ENCODE results near the gene ZNF263.
"Not testable (repeated sequence)": the region's sequence is repeated elsewhere in the genome, so short reads cannot be mapped to it uniquely, and the experiment has no call there.

The ZNF263 gene

DNA sequence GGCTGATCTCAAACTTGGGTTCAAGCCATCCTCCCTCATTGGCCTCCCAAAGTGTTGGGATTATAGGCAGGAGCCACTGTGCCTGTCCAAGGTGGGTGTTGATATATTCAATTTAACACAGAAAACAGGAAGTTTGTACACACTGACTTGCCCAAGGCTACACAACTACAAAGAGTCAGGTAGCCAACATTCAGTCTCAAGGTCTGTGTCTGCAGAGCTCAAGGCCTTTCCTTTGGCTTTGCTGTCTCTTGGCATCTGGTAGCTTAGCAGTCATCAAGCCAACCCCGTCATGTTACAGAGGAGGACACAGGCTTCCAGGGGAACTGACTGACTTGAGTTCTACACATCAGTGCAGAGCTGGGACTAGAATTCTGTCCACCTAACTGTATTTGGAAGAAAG, 15.0 kb upstream of the ZNF263 start:
- no peak for DNase-seq

DNA sequence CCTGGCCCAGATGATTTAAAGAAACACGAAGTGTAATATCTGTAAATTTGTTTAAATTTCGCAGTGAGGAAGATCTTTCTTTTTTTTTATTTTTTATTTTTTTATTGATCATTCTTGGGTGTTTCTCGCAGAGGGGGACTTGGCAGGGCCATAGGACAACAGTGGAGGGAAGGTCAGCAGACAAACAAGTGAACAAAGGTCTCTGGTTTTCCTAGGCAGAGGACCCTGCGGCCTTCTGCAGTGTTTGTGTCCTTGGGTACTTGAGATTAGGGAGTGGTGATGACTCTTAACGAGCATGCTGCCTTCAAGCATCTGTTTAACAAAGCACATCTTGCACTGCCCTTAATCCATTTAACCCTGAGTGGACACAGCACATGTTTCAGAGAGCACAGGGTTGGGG, 12.6 kb upstream of the ZNF263 start:
- DNase-seq = not testable (repeated sequence)

GRCh38 chr16:3271281-3271680, 12.0 kb upstream of the ZNF263 start:
- not testable (repeated sequence) for DNase-seq

- DNase-seq = no peak
These were observed 8.8 kb upstream of the ZNF263 start for GRCh38 chr16:3274490-3274889.

DNA sequence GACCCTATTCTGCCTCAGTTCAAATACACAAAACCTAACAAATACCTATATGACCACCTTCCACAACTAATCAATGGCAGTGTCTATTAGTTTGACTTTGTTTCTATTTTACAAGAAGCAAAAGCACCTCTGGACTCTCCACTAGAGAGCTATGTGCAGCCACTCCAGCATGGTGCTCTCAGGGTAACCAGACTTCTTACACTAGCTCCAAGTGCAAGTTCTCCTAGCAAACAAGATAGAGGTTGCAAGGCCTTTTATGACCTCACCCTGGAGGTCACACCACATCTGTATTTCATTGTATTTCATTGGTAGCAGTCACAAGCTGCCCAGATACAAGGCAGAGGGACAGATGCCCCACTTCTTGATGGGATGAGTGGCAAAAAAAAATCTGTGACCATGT, 8.3 kb upstream of the ZNF263 start:
- DNase-seq = no peak

DNA sequence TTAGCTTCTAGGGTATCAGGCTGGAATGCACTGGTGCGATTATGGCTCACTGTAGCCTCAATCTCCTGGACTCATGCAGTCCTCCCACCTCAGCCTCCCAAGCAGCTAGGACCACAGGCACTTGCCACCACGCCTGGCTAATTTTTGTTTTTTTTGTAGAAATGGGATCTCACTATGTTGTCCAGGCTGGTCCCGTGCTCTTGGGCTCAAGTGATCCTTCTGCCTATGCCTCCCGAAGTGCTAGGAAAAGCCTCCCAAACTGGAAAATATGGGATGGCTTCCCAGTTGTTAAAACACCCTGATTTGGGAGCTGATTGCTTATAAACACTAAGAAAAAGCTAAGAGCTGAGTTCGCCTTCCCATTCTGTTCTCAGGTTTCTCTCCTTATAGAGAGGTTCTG, 6.6 kb upstream of the ZNF263 start:
- no peak for DNase-seq

DNA sequence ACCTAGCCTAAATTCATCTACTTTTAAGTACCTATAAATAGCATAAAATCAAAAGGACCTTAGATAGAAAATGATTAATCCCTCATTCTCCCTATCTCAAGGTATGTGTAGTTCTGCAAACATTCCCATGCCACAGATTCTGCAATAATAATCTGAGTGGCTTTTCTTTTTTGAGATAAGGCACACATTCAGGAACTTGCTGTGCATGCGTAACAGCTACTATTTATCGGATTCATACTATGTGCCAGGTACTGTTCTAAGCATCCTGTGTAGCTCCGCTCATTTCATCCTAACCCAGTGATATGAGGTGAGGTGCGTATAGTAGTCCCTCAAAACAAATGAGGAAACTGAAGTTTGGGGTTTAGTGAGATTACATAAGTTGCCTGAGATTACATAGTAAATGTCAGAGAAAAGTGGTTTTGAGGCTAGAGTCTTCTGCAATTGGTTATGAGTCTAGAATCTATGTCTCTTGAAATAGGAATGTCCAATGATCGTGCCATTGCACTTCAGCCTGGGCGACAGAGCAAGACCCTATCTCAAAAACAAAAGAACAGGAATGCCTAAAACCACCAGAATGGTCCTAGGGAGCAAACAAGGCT, 2.0 kb upstream of the ZNF263 start:
- no peak for DNase-seq

DNA sequence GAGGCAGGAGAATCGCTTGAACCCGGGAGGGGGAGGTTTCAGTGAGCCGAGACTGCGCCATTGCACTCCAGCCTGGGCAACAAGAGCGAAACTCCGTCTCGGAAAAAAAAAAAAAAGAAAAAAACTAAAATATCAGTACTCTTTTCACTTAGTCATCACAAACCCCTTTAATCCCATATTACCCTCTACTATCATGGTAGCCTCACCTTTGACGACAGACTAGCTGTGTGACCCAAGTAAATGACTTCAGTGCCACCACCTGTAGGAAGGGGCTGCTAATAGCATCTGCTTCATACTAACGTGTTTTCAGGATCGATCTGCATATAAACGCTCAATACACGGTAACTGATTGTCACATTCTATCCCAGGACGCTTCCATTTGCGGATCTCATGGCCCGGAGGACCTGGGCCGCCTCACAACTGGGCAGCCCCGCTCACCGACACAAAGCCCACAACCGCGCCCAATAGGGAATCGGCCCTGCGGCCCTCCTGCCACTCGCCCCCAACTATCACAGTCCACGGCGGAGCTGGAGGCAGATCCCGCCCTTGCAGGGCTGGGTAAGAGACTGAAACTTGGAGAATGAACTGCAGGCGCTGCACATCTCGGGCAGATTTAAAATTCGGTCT, 1.1 kb upstream of the ZNF263 start:
- no peak for DNase-seq

- peak in 2 of 14 donors; percentile 34 to 35 for DNase-seq
These were observed 504 bp downstream of the ZNF263 start for GRCh38 chr16:3283543-3284447.

GRCh38 chr16:3285131-3285530, 1.8 kb downstream of the ZNF263 start:
- DNase-seq = no peak

GRCh38 chr16:3289998-3290673, 6.8 kb downstream of the ZNF263 start:
- DNase-seq = no peak

DNA sequence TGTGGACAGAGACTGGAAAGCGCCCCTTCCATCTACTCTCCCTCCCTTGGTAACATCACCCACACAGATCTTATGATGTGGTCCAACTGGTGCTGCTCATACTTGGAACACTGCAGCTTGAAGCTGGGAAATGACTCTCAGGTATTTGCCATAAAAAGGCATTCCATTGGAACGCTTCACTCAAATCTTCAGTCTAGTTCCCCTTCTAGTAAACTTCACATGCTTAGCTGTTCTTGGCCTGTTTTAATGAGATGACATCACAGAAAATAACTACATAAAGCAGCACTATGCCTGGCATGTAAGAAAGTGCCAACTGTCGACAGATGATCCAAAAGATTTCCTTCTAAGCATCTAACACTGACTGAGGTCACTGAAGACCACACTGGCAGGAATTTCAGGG, 9.3 kb downstream of the ZNF263 start:
- DNase-seq = no peak

GRCh38 chr16:3295209-3295608, 11.9 kb downstream of the ZNF263 start:
- DNase-seq = no peak

GRCh38 chr16:3295783-3296182, 12.5 kb downstream of the ZNF263 start:
- peak in 2 of 14 donors; percentile 2 to 11 for DNase-seq

- DNase-seq = no peak
These were observed 21.1 kb downstream of the ZNF263 start for GRCh38 chr16:3304370-3304769.

DNA sequence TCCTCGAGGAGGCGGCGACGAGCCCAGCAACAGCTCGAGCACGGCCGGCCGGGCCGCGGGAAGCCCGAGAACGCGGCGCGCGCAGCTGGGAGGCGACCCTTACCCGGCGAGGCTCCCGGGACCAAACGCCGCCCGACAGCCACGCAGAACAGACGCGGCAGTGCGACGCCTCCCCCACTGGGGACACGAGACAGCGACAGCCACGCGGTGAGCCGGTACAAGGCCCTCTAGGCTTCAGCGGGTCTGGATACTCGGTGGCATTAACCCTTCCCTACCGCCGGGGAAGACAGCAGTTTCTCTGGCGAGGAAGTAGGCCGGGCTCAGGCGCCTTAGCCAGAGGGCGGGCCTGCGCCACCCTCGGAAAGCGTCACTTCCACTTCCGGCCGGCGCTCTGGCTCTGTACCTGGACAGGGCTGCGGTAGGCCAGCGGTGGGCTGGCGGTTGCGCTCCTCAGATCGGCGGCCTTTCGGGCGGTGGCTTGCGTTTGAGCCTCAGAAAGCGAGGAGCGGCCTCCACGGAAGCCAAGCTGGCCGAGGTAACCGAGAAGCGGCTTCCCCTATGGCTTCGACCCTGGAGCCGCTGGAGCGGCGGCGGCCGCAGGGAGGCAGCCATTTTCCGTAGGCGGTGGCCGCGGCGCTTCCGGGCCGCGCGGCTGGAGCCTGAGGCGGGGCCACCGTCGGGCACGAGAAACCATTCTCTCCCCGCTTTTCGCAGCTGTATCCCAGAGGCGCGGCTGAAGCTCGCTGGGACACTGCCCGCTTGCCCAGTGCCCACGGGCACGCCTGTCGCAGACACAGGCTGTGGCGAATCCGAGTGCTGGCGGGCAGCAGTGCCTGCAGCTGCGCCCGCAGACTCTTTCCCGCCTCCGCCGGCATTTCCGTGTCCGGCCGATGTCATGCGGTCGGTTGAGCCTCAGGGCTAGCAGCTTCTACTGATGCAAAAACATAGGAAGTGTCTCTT, 22.1 kb downstream of the ZNF263 start, which contains the start of the genes TIGD7 and ZNF75A:
TIGD7 (minus strand) TSS at position 322 of the 960 bp plus-strand sequence. CDS start 4,816 bp downstream, outside the sequence.
ZNF75A (plus strand) TSS at position 389 of the 960 bp plus-strand sequence. CDS start 2,932 bp downstream, outside the sequence.
- peak; percentile 41 to 95 (median 88) for DNase-seq

- DNase-seq = no peak
These were observed 22.8 kb downstream of the ZNF263 start for GRCh38 chr16:3306078-3306477.

GRCh38 chr16:3311496-3311895, 28.2 kb downstream of the ZNF263 start:
- no peak for DNase-seq

DNA sequence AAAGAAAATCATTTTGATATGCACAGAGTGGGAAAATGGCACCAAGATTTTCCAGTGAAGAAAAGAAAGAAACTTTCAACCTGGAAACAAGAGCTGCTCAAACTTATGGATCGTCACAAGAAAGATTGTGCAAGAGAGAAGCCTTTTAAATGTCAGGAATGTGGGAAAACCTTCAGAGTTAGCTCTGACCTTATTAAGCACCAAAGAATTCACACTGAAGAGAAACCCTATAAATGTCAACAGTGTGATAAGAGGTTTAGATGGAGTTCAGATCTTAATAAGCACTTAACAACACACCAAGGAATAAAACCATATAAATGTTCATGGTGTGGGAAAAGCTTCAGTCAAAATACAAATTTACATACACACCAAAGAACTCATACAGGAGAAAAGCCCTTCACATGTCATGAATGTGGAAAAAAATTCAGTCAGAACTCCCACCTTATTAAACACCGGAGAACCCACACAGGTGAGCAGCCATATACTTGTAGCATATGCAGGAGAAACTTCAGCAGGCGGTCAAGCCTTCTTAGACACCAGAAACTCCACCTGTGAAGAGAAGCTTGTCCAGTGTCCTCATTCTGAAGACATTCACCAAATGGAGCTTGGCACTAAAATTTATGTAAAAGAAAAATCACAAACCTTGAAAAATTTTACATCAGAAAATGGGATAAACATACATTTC, 34.2 kb downstream of the ZNF263 start:
- no peak for DNase-seq

GRCh38 chr16:3321816-3322215, 38.5 kb downstream of the ZNF263 start:
- no peak for DNase-seq

- DNase-seq = no peak
These were observed 44.2 kb downstream of the ZNF263 start for GRCh38 chr16:3327514-3327913.
